GM12892 (cell line): ENCODE results near the gene DAPK1.

Experiments used
- POLR2A ChIP-seq: IDR thresholded peaks from 2 replicates; pipeline ENCODE4 v1.6.1; 2011; ENCODE audit warnings: low read depth, low read length, control low read depth
- TAF1 ChIP-seq: IDR thresholded peaks from 2 replicates; pipeline ENCODE4 v1.6.1; 2011; ENCODE audit warnings: low read depth, mild to moderate bottlenecking, control low read depth, low read length, borderline replicate concordance

DNA sequence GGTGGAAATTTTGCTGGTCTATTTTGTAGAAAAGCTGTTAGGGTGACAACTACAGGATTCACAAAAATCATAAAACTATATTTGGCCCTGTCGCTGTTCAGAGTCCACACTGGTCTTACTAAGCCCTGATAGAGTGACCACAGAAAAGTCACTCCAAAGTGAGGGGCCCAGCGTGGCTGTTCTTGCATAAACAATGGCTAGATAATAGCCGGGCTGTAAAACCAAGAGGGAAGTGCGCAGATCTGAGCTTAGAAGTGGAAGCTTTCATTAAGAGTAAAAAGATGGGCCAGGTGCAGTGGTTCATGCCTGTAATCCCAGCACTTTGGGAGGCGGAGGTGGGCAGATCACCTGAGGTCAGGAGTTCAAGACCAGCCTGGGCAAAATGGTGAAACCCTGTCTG lies 212.8 kb downstream of the DAPK1 start:
- TF ChIP-seq POLR2A (no peak), TAF1 (no peak)
